C4-2B (cell line): Measurements from ENCODE around the gene C18orf63.

Source experiments
- ZFX ChIP-seq: fragments of 450-650 bp; IDR thresholded peaks from 2 replicates; pipeline ENCODE4 v1.6.1; 2017
- TF ChIP-seq, protein P1 (sequence below): fragments of 450-650 bp; conservative IDR thresholded peaks from 2 replicates; pipeline ENCODE4 v1.5.1; 2017; ENCODE audit warnings: mild to moderate bottlenecking

DNA sequence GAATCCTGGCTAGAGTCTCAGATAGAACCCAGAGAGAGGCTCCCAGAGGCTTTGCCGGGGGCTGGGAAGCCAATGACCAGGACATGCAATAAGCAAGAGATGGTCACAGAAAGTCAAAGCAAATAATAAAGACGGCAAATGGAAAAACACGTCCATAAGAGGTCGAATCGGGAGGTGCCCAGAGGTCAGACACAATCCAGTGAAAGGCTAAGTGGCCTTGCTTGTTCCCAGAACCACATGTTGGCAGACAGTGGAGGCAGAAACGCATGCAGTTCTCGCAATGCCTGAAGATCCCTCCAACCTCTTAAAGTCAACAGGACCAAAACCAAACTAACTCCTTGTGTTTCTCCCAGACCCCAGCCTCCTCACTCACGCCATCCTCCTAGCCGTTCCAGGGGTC, 26.9 kb upstream of the C18orf63 start:
- TF ChIP-seq, protein P1, sequence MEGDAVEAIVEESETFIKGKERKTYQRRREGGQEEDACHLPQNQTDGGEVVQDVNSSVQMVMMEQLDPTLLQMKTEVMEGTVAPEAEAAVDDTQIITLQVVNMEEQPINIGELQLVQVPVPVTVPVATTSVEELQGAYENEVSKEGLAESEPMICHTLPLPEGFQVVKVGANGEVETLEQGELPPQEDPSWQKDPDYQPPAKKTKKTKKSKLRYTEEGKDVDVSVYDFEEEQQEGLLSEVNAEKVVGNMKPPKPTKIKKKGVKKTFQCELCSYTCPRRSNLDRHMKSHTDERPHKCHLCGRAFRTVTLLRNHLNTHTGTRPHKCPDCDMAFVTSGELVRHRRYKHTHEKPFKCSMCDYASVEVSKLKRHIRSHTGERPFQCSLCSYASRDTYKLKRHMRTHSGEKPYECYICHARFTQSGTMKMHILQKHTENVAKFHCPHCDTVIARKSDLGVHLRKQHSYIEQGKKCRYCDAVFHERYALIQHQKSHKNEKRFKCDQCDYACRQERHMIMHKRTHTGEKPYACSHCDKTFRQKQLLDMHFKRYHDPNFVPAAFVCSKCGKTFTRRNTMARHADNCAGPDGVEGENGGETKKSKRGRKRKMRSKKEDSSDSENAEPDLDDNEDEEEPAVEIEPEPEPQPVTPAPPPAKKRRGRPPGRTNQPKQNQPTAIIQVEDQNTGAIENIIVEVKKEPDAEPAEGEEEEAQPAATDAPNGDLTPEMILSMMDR, result no peak
- TF ChIP-seq ZFX, result no peak
